GM18858 (cell line): ENCODE measurements around the gene SHISA5.
"Not testable (repeated sequence)": the region's sequence is repeated elsewhere in the genome, so short reads cannot be mapped to it uniquely, and the experiment has no call there.

ENCODE experiments used
- ATAC-seq: cut with Tn5 transposase; IDR thresholded peaks from one replicate; pipeline ENCODE4 v1.9.1; 2021; ENCODE audit not compliant: unreplicated experiment

Gene SHISA5

GRCh38 chr3:48521635-48522034, 17.7 kb upstream of the SHISA5 start:
- no peak for ATAC-seq

- ATAC-seq, result no peak
Observed at GRCh38 chr3:48519277-48519643, 15.3 kb upstream of the SHISA5 start.

- ATAC-seq, result no peak
Observed at GRCh38 chr3:48518638-48519276, 14.8 kb upstream of the SHISA5 start.

GRCh38 chr3:48518069-48518468, 14.1 kb upstream of the SHISA5 start:
- no peak for ATAC-seq

- no peak for ATAC-seq
Observed at GRCh38 chr3:48516571-48516970, 12.6 kb upstream of the SHISA5 start.

- ATAC-seq, result no peak
Observed at GRCh38 chr3:48514431-48515227, 10.7 kb upstream of the SHISA5 start.

GRCh38 chr3:48511551-48511950, 7.6 kb upstream of the SHISA5 start:
- no peak for ATAC-seq

GRCh38 chr3:48507256-48508061, 3.5 kb upstream of the SHISA5 start:
- no peak for ATAC-seq

GRCh38 chr3:48505968-48506504, 2.1 kb upstream of the SHISA5 start:
- ATAC-seq, result no peak

GRCh38 chr3:48505146-48505545, 1.2 kb upstream of the SHISA5 start:
- no peak for ATAC-seq

- ATAC-seq, result no peak
Observed at GRCh38 chr3:48503401-48504050, 448 bp downstream of the SHISA5 start.

GRCh38 chr3:48502728-48503168, 1.2 kb downstream of the SHISA5 start:
- ATAC-seq, result no peak

GRCh38 chr3:48502121-48502520, 1.9 kb downstream of the SHISA5 start:
- ATAC-seq, result no peak

GRCh38 chr3:48501196-48501595, 2.8 kb downstream of the SHISA5 start:
- ATAC-seq, result no peak

- ATAC-seq, result no peak
Observed at GRCh38 chr3:48500656-48501055, 3.3 kb downstream of the SHISA5 start.

- no peak for ATAC-seq
Observed at GRCh38 chr3:48493203-48493501, 10.8 kb downstream of the SHISA5 start.

GRCh38 chr3:48492461-48493202, 11.3 kb downstream of the SHISA5 start:
- ATAC-seq, result no peak

- no peak for ATAC-seq
Observed at GRCh38 chr3:48486952-48487351, 17.0 kb downstream of the SHISA5 start.

- ATAC-seq, result not testable (repeated sequence)
Observed at GRCh38 chr3:48482822-48483221, 21.2 kb downstream of the SHISA5 start.

GRCh38 chr3:48480891-48481290, 23.1 kb downstream of the SHISA5 start:
- not testable (repeated sequence) for ATAC-seq
